Vagina (tissue), 2 donors: Measurements from ENCODE around the gene PPP1R9B.

Experiments
- CTCF ChIP-seq, 3 experiments: fragments of 450-650 bp in 2 of 3; fragments of 200-600 bp in 1 of 3; sonication (generic) in 1 of 3; IDR thresholded peaks; one replicate each; pipeline ENCODE4 v1.5.1; 2017 to 2019; ENCODE audit warnings: antibody characterized with exemption in 3 of 3, mild to moderate bottlenecking in 2 of 3, moderate library complexity in 2 of 3
- POLR2A ChIP-seq, 2 donors: fragments of 450-650 bp; IDR thresholded peaks; one replicate each; pipeline ENCODE4 v1.6.1; 2017; ENCODE audit warnings: antibody characterized with exemption in 2 of 2, mild to moderate bottlenecking in 2 of 2, moderate library complexity in 2 of 2
- POLR2AphosphoS5 ChIP-seq, 2 donors: sonication (generic); formaldehyde crosslinking; IDR thresholded peaks; one replicate each; pipeline ENCODE4 v1.9.0; 2017; ENCODE audit warnings: antibody characterized with exemption in 2 of 2, mild to moderate bottlenecking in 2 of 2, low read depth in 1 of 2; ENCODE audit not compliant: insufficient read depth in 1 of 2

GRCh38 chr17:50146927-50147665 lies 3.4 kb downstream of the PPP1R9B start:
- TF ChIP-seq CTCF (IDR thresholded peaks at IDR 0.05) (no peak), POLR2AphosphoS5 (IDR thresholded peaks at IDR 0.05; ENCODE audit: insufficient read depth in 1 of 2, low read depth in 1 of 2) (no peak), POLR2A (IDR thresholded peaks at IDR 0.05) (no peak)
